ENCODE measurements around the gene CDHR3. TPM values are rescaled to one million over a fixed set of nuclear protein-coding genes. Genes with fewer than 3 reads are reported as not detected.
"Not testable (repeated sequence)": the region's sequence is repeated elsewhere in the genome, so short reads cannot be mapped to it uniquely, and the experiment has no call there.

Gene CDHR3
- total and polyA plus RNA-seq, 2 donors from 2014 or later: 3.6 to 7.1 TPM

GRCh38 chr7:105980645-105981396 lies 17.8 kb downstream of the CDHR3 start:
- Histone ChIP-seq H3K4me1 (ENCODE audit: control insufficient read depth in 2 of 3, insufficient read depth in 2 of 3, low read depth in 1 of 3, low read length in 3 of 3) (no peaks in the 10 kb centered on the region), H3K9me3 (ENCODE audit: control insufficient read depth in 2 of 3, insufficient read depth in 1 of 3, low read length in 3 of 3) (no peaks in the 10 kb centered on the region), H3K27me3 (ENCODE audit: control insufficient read depth, insufficient read depth, low read length) (no peaks in the 10 kb centered on the region), H3K9ac (ENCODE audit: low read length in 3 of 3) (no peak overlapping the region), H3K36me3 (ENCODE audit: control insufficient read depth in 2 of 3, insufficient read depth in 3 of 3, low read length in 3 of 3) (no peaks in the 10 kb centered on the region), H3K4me3 (ENCODE audit: low read length in 3 of 3) (no peak overlapping the region), H3K27ac (ENCODE audit: low read depth in 2 of 2, low read length in 2 of 2) (no peak overlapping the region)
- intact Hi-C loops (cut with DNase I): no loop called here
- TF ChIP-seq CTCF (IDR thresholded peaks at IDR 0.05; ENCODE audit: borderline replicate concordance, extremely low read depth, insufficient read depth): no peak
- FAIRE-seq (no peak), DNase-seq (peak in 1 of 5 donors; percentile 41)

- DNase-seq (peak in 4 of 5 donors; percentile 21 to 56 (median 46)), FAIRE-seq (no peak)
- H3K4me1 ChIP-seq (ENCODE audit: control insufficient read depth in 2 of 3, insufficient read depth in 2 of 3, low read depth in 1 of 3, low read length in 3 of 3): no peaks in the 10 kb centered on the region
- no peak for TF ChIP-seq CTCF (IDR thresholded peaks at IDR 0.05; ENCODE audit: borderline replicate concordance, extremely low read depth, insufficient read depth)
- no peak overlapping the region for H3K9ac ChIP-seq (ENCODE audit: low read length in 3 of 3)
- H3K36me3 ChIP-seq (ENCODE audit: control insufficient read depth in 2 of 3, insufficient read depth in 3 of 3, low read length in 3 of 3): no peaks in the 10 kb centered on the region
- H3K9me3 ChIP-seq (ENCODE audit: control insufficient read depth in 2 of 3, insufficient read depth in 1 of 3, low read length in 3 of 3): no peaks in the 10 kb centered on the region
- no peak overlapping the region for H3K4me3 ChIP-seq (ENCODE audit: low read length in 3 of 3)
- intact Hi-C loops (cut with DNase I): no loop called here
- no peak overlapping the region for H3K27ac ChIP-seq (ENCODE audit: low read depth in 2 of 2, low read length in 2 of 2)
- no peaks in the 10 kb centered on the region for H3K27me3 ChIP-seq (ENCODE audit: control insufficient read depth, insufficient read depth, low read length)
Measured at GRCh38 chr7:105982388-105982787, 19.3 kb downstream of the CDHR3 start.

GRCh38 chr7:105984808-105985207 lies 21.7 kb downstream of the CDHR3 start:
- H3K36me3 ChIP-seq (ENCODE audit: control insufficient read depth in 2 of 3, insufficient read depth in 3 of 3, low read length in 3 of 3); DNase-seq; H3K27ac ChIP-seq (ENCODE audit: low read depth in 2 of 2, low read length in 2 of 2); H3K9me3 ChIP-seq (ENCODE audit: control insufficient read depth in 2 of 3, insufficient read depth in 1 of 3, low read length in 3 of 3); FAIRE-seq; H3K4me3 ChIP-seq (ENCODE audit: low read length in 3 of 3); H3K4me1 ChIP-seq (ENCODE audit: control insufficient read depth in 2 of 3, insufficient read depth in 2 of 3, low read depth in 1 of 3, low read length in 3 of 3); intact Hi-C loops (cut with DNase I); H3K27me3 ChIP-seq (ENCODE audit: control insufficient read depth, insufficient read depth, low read length); H3K9ac ChIP-seq (ENCODE audit: low read length in 3 of 3): not testable (repeated sequence)

- H3K36me3 ChIP-seq (ENCODE audit: control insufficient read depth in 2 of 3, insufficient read depth in 3 of 3, low read length in 3 of 3): no peaks in the 10 kb centered on the region
- intact Hi-C loops (cut with DNase I): no loop called here
- no peak overlapping the region for H3K9ac ChIP-seq (ENCODE audit: low read length in 3 of 3)
- no peaks in the 10 kb centered on the region for H3K27me3 ChIP-seq (ENCODE audit: control insufficient read depth, insufficient read depth, low read length)
- no peaks in the 10 kb centered on the region for H3K4me1 ChIP-seq (ENCODE audit: control insufficient read depth in 2 of 3, insufficient read depth in 2 of 3, low read depth in 1 of 3, low read length in 3 of 3)
- no peaks in the 10 kb centered on the region for H3K9me3 ChIP-seq (ENCODE audit: control insufficient read depth in 2 of 3, insufficient read depth in 1 of 3, low read length in 3 of 3)
- H3K4me3 ChIP-seq (ENCODE audit: low read length in 3 of 3): no peak overlapping the region
- DNase-seq (peak in 3 of 5 donors; percentile 37 to 66 (median 61)), FAIRE-seq (no peak)
- no peak for TF ChIP-seq CTCF (IDR thresholded peaks at IDR 0.05; ENCODE audit: borderline replicate concordance, extremely low read depth, insufficient read depth)
- no peak overlapping the region for H3K27ac ChIP-seq (ENCODE audit: low read depth in 2 of 2, low read length in 2 of 2)
Measured at GRCh38 chr7:105985229-105985628, 22.2 kb downstream of the CDHR3 start.

Data from kidney (tissue), 14 donors.